Measurements from ENCODE around the gene PDE1A.

GRCh38 chr2:182144776-182145165 is 282.1 kb downstream of the PDE1A start:
- TF ChIP-seq CTCF (IDR thresholded peaks at IDR 0.05; ENCODE audit: poor library complexity) (no peak), EZH2phosphoT487 (IDR thresholded peaks at IDR 0.05; ENCODE audit: low read depth, severe bottlenecking, unreplicated experiment) (no peak), EZH2 (IDR thresholded peaks at IDR 0.05; ENCODE audit: borderline replicate concordance) (no peak)
